Measurements from ENCODE around the gene ARID3C.

ARID3C gene

DNA sequence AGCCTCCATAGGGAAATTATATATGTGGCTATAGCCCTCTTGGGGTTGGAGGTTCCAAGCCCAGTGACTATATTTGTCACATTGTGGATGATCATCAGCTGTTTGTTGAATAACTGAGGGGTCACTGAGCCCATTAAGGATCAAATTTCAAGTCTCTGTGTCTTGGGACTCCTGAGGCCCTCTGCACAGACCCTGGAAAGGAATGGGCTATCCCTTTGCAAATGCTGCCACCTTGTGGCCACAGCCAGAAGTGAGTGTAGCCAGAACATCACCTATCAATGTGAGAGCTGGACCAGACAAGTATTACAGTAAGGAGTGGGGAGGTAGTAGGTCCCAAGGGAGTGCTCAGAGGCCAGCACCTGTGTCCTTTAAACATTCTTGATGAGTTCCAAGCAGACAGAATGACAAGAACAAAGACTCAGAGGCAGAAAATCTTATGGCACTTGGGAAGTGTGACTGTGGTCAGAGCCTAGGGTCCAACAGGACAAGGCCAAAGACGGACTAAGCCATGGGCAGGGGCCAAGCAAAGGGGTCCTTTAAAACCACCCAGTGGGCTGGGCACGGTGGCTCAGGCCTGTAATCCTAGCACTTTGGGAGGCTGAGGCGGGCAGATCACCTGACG lies 25.1 kb downstream of the ARID3C start:
- DNase-seq, result peak; percentile 83
- Histone ChIP-seq H3K56ac (ENCODE audit: low read length) (no peak overlapping the region), H2BK5ac (ENCODE audit: low read length) (no peak overlapping the region), H3K27ac (ENCODE audit: low read depth, low read length) (no peak overlapping the region), H3K4ac (ENCODE audit: low read depth, low read length) (no peak overlapping the region), H3K79me1 (ENCODE audit: low read length) (no peaks in the 10 kb centered on the region), H2BK15ac (replicated peaks; ENCODE audit: low read depth) (no peak overlapping the region), H3K23ac (ENCODE audit: low read length) (no peak overlapping the region), H3K79me2 (ENCODE audit: control insufficient read depth, insufficient read depth, low read length) (no peaks in the 10 kb centered on the region), H2AK5ac (ENCODE audit: low read length) (no peak overlapping the region), H3K9ac (ENCODE audit: low read length) (no peak overlapping the region), H3K36me3 (ENCODE audit: control insufficient read depth, insufficient read depth, low read length) (no peaks in the 10 kb centered on the region), H3K4me1 (ENCODE audit: control insufficient read depth, low read depth, low read length) (no peaks in the 10 kb centered on the region), H4K5ac (ENCODE audit: low read length) (no peak overlapping the region), H4K8ac (ENCODE audit: low read depth, low read length) (no peak overlapping the region), H3K4me2 (ENCODE audit: low read length) (no peak overlapping the region), H3K27me3 (ENCODE audit: insufficient read depth, low read length, poor library complexity) (no peaks in the 10 kb centered on the region), H3K4me3 (ENCODE audit: low read length) (no peak overlapping the region), H2BK120ac (ENCODE audit: low read depth, low read length) (no peak overlapping the region), H3K18ac (ENCODE audit: low read length) (no peak overlapping the region)
- WGBS (ENCODE audit: extremely low coverage, insufficient coverage, low lambda C conversion rate), result no CpG with 5 or more reads among the region's 4 CpGs

- Histone ChIP-seq H3K27me3 (ENCODE audit: insufficient read depth, low read length, poor library complexity) (no peaks in the 10 kb centered on the region), H2AK5ac (ENCODE audit: low read length) (no peak overlapping the region), H4K5ac (ENCODE audit: low read length) (no peak overlapping the region), H3K4ac (ENCODE audit: low read depth, low read length) (no peak overlapping the region), H3K4me3 (ENCODE audit: low read length) (no peak overlapping the region), H3K79me1 (ENCODE audit: low read length) (no peaks in the 10 kb centered on the region), H3K79me2 (ENCODE audit: control insufficient read depth, insufficient read depth, low read length) (no peaks in the 10 kb centered on the region), H4K8ac (ENCODE audit: low read depth, low read length) (no peak overlapping the region), H3K36me3 (ENCODE audit: control insufficient read depth, insufficient read depth, low read length) (no peaks in the 10 kb centered on the region), H2BK120ac (ENCODE audit: low read depth, low read length) (no peak overlapping the region), H2BK15ac (replicated peaks; ENCODE audit: low read depth) (no peak overlapping the region), H3K18ac (ENCODE audit: low read length) (no peak overlapping the region), H3K4me2 (ENCODE audit: low read length) (no peak overlapping the region), H2BK5ac (ENCODE audit: low read length) (no peak overlapping the region), H3K23ac (ENCODE audit: low read length) (no peak overlapping the region), H3K27ac (ENCODE audit: low read depth, low read length) (no peak overlapping the region), H3K56ac (ENCODE audit: low read length) (no peak overlapping the region), H3K4me1 (ENCODE audit: control insufficient read depth, low read depth, low read length) (no peaks in the 10 kb centered on the region), H3K9ac (ENCODE audit: low read length) (no peak overlapping the region)
- peak; percentile 76 for DNase-seq
- no CpG with 5 or more reads among the region's 6 CpGs for WGBS (ENCODE audit: extremely low coverage, insufficient coverage, low lambda C conversion rate)
These were observed 26.8 kb downstream of the ARID3C start for GRCh38 chr9:34601937-34602573.

DNA sequence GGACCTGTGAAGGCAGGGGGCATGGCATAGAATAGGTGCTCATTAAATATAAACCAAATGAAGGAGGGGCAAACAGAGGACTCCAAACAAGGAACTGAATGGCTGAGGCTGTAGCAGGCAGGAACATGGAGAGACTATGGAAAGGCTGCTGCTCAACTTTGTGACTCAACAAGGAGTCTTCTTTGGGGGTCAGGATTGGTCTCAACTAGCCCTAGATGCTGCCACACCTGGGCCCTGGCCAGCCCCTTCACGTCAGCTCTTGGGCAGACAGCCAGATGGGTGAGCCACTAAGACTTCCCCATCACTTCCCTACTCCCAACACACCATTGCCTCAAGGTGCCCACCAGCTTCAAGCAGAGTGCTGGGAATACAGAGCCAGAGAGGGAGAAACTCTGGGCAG lies 28.0 kb downstream of the ARID3C start:
- no peak overlapping the region for H3K18ac ChIP-seq (ENCODE audit: low read length)
- no peaks in the 10 kb centered on the region for H3K27me3 ChIP-seq (ENCODE audit: insufficient read depth, low read length, poor library complexity)
- no peak overlapping the region for H3K4me2 ChIP-seq (ENCODE audit: low read length)
- H3K56ac ChIP-seq (ENCODE audit: low read length), result no peak overlapping the region
- no peak for DNase-seq
- no peak overlapping the region for H3K9ac ChIP-seq (ENCODE audit: low read length)
- no peak overlapping the region for H3K4me3 ChIP-seq (ENCODE audit: low read length)
- WGBS (ENCODE audit: extremely low coverage, insufficient coverage, low lambda C conversion rate), result no CpG with 5 or more reads among the region's 1 CpG
- no peak overlapping the region for H2BK5ac ChIP-seq (ENCODE audit: low read length)
- no peak overlapping the region for H3K23ac ChIP-seq (ENCODE audit: low read length)
- no peak overlapping the region for H4K5ac ChIP-seq (ENCODE audit: low read length)
- no peak overlapping the region for H2BK120ac ChIP-seq (ENCODE audit: low read depth, low read length)
- H4K8ac ChIP-seq (ENCODE audit: low read depth, low read length), result no peak overlapping the region
- H3K27ac ChIP-seq (ENCODE audit: low read depth, low read length), result no peak overlapping the region
- no peaks in the 10 kb centered on the region for H3K79me1 ChIP-seq (ENCODE audit: low read length)
- H3K4ac ChIP-seq (ENCODE audit: low read depth, low read length), result no peak overlapping the region
- H3K79me2 ChIP-seq (ENCODE audit: control insufficient read depth, insufficient read depth, low read length), result no peaks in the 10 kb centered on the region
- H3K36me3 ChIP-seq (ENCODE audit: control insufficient read depth, insufficient read depth, low read length), result no peaks in the 10 kb centered on the region
- no peaks in the 10 kb centered on the region for H3K4me1 ChIP-seq (ENCODE audit: control insufficient read depth, low read depth, low read length)
- no peak overlapping the region for H2AK5ac ChIP-seq (ENCODE audit: low read length)
- H2BK15ac ChIP-seq (replicated peaks; ENCODE audit: low read depth), result no peak overlapping the region

DNA sequence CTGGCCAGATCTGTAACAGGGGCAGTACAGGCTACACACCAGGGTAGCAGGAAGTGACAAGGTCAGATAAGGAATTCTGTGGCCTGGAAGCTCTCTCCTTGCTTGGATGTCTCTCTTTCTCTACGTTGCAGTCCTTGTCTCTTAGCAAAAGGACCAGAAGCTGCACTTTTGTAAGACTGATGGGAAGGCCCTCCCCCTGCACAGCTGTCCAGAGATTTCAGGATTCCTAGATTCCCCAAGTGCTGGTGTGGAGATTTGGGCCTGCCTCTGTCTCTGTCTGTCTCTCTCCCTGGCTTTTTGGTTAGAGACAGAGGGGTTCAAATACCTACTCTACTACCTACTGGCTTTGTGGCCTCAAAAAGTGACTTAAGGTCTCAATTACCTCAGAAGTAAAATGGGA lies 29.3 kb downstream of the ARID3C start:
- Histone ChIP-seq H3K23ac (ENCODE audit: low read length) (no peak overlapping the region), H3K4me2 (ENCODE audit: low read length) (no peak overlapping the region), H3K4ac (ENCODE audit: low read depth, low read length) (no peak overlapping the region), H3K9ac (ENCODE audit: low read length) (no peak overlapping the region), H3K56ac (ENCODE audit: low read length) (no peak overlapping the region), H3K79me1 (ENCODE audit: low read length) (no peaks in the 10 kb centered on the region), H2BK5ac (ENCODE audit: low read length) (no peak overlapping the region), H3K36me3 (ENCODE audit: control insufficient read depth, insufficient read depth, low read length) (no peaks in the 10 kb centered on the region), H3K27ac (ENCODE audit: low read depth, low read length) (no peak overlapping the region), H3K27me3 (ENCODE audit: insufficient read depth, low read length, poor library complexity) (no peaks in the 10 kb centered on the region), H4K5ac (ENCODE audit: low read length) (no peak overlapping the region), H2BK15ac (replicated peaks; ENCODE audit: low read depth) (no peak overlapping the region), H2BK120ac (ENCODE audit: low read depth, low read length) (no peak overlapping the region), H3K4me3 (ENCODE audit: low read length) (no peak overlapping the region), H2AK5ac (ENCODE audit: low read length) (no peak overlapping the region), H3K4me1 (ENCODE audit: control insufficient read depth, low read depth, low read length) (no peaks in the 10 kb centered on the region), H3K79me2 (ENCODE audit: control insufficient read depth, insufficient read depth, low read length) (no peaks in the 10 kb centered on the region), H4K8ac (ENCODE audit: low read depth, low read length) (no peak overlapping the region), H3K18ac (ENCODE audit: low read length) (no peak overlapping the region)
- DNase-seq, result no peak
- no CpG with 5 or more reads among the region's 1 CpG for WGBS (ENCODE audit: extremely low coverage, insufficient coverage, low lambda C conversion rate)

- no CpG with 5 or more reads among the region's 9 CpGs for WGBS (ENCODE audit: extremely low coverage, insufficient coverage, low lambda C conversion rate)
- H3K79me2 ChIP-seq (ENCODE audit: control insufficient read depth, insufficient read depth, low read length), result no peaks in the 10 kb centered on the region
These were observed 34.7 kb downstream of the ARID3C start for GRCh38 chr9:34594177-34594576.

More at GRCh38 chr9:34594177-34594576, 34.7 kb downstream of the ARID3C start:
- Histone ChIP-seq H2BK120ac (ENCODE audit: low read depth, low read length) (no peak overlapping the region), H4K5ac (ENCODE audit: low read length) (no peak overlapping the region), H4K8ac (ENCODE audit: low read depth, low read length) (no peak overlapping the region), H3K4me1 (ENCODE audit: control insufficient read depth, low read depth, low read length) (peaks cover 6% of the 10 kb centered on the region), H3K4ac (ENCODE audit: low read depth, low read length) (no peak overlapping the region), H3K23ac (ENCODE audit: low read length) (no peak overlapping the region), H3K18ac (ENCODE audit: low read length) (no peak overlapping the region), H3K27me3 (ENCODE audit: insufficient read depth, low read length, poor library complexity) (peaks cover 19% of the 10 kb centered on the region), H2BK5ac (ENCODE audit: low read length) (no peak overlapping the region), H2BK15ac (replicated peaks; ENCODE audit: low read depth) (no peak overlapping the region), H3K27ac (ENCODE audit: low read depth, low read length) (no peak overlapping the region), H3K4me3 (ENCODE audit: low read length) (no peak overlapping the region), H3K56ac (ENCODE audit: low read length) (no peak overlapping the region), H3K79me1 (ENCODE audit: low read length) (no peaks in the 10 kb centered on the region), H3K4me2 (ENCODE audit: low read length) (no peak overlapping the region), H3K36me3 (ENCODE audit: control insufficient read depth, insufficient read depth, low read length) (no peaks in the 10 kb centered on the region), H2AK5ac (ENCODE audit: low read length) (no peak overlapping the region), H3K9ac (ENCODE audit: low read length) (no peak overlapping the region)
- DNase-seq, result no peak
